Measurements from ENCODE around the gene RFX6.

DNA sequence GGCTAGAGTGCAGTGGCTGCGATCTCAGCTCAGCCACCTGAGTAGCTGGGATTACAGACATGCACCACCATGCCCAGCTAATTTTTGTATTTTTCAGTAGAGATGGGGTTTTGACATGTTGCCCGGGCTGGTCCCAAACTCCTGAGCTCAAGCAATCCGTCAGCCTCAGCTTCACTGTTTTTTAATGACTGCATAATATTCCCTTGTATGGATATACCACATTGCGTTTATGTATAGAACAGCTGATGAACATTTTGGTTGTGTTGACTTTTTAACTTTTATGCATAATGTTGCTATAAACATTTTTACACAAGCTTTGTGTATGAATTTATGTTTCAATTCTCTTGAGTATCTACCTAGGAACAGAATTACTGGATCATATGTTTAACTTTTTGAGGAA lies 4.3 kb upstream of the RFX6 start:
- TF ChIP-seq, protein P1, sequence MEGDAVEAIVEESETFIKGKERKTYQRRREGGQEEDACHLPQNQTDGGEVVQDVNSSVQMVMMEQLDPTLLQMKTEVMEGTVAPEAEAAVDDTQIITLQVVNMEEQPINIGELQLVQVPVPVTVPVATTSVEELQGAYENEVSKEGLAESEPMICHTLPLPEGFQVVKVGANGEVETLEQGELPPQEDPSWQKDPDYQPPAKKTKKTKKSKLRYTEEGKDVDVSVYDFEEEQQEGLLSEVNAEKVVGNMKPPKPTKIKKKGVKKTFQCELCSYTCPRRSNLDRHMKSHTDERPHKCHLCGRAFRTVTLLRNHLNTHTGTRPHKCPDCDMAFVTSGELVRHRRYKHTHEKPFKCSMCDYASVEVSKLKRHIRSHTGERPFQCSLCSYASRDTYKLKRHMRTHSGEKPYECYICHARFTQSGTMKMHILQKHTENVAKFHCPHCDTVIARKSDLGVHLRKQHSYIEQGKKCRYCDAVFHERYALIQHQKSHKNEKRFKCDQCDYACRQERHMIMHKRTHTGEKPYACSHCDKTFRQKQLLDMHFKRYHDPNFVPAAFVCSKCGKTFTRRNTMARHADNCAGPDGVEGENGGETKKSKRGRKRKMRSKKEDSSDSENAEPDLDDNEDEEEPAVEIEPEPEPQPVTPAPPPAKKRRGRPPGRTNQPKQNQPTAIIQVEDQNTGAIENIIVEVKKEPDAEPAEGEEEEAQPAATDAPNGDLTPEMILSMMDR (IDR thresholded peaks at IDR 0.05; ENCODE audit: insufficient read depth, low read depth, low read length) = no peak
- no peak for TF ChIP-seq EZH2 (IDR thresholded peaks at IDR 0.05; ENCODE audit: insufficient read depth, low read length)
